A204.1 (cell line): ENCODE results near the gene EEIG2.

Experiments
- FAIRE-seq: peaks from 2 replicates; lab custom pipeline; 2012; peaks lifted over from hg19 to GRCh38; lab: Jason Lieb, UNC

The EEIG2 gene

DNA sequence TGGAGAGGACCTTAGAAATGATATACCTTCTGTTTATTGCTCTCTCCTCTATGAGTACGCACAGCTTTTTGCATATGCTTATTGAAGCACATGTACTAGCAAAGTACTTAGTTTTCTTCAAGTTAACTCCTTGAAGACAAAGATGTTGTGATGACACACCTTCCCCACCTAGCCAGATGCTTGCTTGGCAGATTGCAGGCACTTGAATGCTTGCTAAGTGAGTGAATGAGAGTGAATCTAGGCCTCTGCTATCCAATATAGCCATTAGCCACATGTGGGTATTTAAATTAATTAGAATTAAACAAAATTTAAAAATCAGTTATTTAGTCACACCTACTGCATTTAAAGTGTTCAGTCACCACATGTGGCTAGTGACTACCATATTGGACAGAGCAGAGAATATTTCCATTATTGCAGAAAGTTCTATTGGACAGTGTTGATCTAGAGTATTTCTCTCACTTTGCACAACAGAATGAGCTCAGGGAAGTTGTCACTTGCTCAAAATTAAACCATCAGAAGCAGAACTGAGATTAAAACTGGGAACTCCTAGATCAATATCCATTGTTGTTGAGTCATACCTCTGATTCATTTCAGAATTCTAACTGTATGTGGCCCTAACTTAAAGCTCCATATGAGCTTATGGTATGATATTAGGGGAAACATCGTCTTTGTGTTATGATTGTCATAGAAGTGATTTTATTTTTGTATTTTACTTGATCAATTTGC lies 8.6 kb upstream of the EEIG2 start:
- FAIRE-seq = no peak

- FAIRE-seq = no peak
These were observed 6.0 kb upstream of the EEIG2 start for GRCh38 chr1:108553905-108554304.

DNA sequence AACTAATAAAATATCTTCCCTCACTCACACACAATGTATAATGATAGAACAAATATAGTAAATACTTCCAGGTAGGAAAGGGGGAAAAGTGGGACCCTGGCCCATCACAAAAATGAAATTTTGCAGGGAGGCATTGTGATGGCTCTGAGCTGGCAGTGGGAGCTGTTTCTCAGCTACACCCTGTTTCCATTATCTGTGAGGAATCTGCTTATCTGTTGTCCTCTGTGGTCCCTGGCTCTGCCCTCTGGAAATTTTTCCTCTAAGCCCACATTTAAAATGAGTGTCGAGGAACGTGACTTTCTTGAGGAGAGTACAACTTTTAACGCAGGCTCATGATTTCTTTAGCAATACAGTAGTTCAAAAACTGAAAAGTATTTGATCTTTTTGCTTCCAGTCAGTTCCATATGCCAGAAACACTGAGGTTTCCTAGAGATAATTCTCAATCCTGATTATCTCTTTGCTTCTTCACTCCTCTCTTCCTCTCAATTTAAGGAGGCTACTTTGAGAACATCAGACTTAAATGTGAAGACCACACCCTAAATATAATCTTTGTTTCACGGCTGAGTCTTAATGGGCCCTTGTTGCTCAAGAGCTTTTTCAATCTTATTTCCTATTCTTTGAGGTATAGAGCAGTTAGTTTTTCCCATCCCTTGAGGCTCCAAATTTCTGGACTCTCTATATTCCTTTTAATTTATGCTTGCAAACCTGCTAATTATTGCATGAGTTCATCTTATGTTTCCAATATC lies 5.0 kb upstream of the EEIG2 start:
- no peak for FAIRE-seq

GRCh38 chr1:108556066-108556465 lies 3.8 kb upstream of the EEIG2 start:
- no peak for FAIRE-seq

GRCh38 chr1:108556499-108556898 lies 3.4 kb upstream of the EEIG2 start:
- no peak for FAIRE-seq

DNA sequence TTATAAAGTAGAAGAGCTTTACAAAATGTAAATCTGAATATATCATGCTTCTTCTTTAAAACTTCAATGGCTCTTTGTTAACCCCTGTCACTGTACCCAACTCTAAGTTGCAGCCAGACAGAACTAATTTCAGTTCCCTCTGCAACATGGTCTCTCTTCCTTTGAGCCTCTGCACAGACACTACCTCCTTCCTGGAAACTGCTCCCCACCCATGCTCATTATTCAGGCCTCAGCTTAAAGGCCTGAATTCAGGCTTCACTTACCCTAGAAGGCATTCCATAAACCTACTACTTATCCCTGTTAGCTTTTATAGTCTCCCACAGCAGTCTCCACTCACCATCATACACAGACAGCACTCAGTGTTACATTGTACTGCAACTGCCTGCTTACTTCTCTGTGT lies 2.6 kb upstream of the EEIG2 start:
- FAIRE-seq = no peak

DNA sequence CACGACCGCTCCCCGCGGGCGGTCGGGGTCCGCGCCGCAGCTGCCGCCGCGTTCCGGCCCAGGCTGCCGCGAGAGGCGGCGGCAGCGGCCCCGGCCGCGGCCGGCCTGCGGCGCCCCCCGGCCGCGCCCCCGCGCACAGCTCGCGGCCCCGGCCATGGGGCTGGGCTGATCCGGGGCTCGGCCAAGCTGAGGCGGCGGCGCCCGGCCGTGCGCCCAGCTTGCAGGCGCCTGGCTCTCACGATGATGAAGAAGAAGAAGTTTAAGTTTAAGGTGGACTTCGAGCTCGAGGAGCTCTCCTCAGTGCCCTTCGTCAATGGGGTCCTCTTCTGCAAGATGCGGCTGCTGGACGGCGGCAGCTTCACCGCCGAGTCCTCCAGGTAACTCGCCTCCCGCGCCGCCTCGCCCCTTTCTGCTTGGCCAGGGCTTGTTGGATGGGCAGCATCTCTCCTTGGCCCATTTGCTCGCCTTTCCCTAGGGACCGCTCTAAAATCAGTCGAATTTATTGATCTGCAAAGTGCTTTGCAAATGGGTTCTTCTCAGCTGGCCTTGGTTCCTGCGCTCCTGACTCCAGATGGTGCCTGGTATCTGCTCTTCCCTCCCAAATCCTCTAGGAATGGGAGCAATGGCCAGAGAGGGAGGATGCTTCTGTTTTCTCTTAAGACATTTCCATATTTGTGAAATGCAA lies 431 bp downstream of the EEIG2 start:
- FAIRE-seq = no peak

DNA sequence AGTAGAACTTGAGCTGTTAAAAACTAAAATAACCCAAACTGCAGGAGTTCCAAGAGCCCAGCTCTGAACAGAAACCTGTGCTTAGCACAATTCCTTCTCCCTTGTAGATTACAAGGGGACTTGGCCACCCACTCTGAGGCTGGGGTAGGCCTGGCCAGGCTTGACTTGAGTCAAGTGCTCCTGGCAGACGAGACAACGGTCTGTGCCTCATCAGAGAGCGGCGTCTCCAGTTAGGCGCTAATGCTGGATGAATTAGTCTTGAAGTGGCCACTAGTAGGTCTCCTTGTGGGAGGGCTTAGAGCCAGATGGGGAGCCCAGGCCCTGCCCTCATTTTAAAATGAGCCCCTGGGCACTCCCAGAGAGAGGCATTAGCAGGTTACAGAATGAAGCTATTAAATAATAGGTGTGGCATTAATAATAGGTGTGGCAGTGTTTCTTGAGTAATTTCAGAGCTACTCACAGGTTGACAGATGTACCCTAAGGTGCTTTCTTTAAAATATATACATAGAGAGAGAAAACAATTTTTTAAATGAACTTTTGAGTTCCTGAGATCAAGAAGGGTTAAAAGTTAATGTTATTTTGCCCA lies 1.1 kb downstream of the EEIG2 start:
- no peak for FAIRE-seq

- no peak for FAIRE-seq
These were observed 1.9 kb downstream of the EEIG2 start for GRCh38 chr1:108561689-108562326.

- FAIRE-seq = no peak
These were observed 3.9 kb downstream of the EEIG2 start for GRCh38 chr1:108563808-108564207.

DNA sequence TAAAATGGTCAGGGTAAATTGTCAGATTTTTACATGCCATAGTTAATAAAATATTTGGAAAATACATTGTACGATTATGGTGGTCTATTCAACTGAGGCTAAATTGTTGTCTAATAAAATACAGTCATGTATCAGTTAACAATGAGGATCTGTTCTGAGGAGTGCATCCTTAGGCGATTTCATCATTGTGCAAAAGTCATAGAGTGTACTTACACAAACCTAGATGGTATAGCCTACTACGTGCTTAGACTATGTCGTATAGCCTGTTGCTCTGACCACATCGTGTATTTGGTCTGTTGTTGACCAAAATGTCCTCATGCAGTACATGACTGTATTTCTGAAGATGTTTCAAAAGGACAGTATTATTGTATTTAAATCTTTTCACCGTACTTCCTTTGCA lies 5.2 kb downstream of the EEIG2 start:
- FAIRE-seq = no peak

DNA sequence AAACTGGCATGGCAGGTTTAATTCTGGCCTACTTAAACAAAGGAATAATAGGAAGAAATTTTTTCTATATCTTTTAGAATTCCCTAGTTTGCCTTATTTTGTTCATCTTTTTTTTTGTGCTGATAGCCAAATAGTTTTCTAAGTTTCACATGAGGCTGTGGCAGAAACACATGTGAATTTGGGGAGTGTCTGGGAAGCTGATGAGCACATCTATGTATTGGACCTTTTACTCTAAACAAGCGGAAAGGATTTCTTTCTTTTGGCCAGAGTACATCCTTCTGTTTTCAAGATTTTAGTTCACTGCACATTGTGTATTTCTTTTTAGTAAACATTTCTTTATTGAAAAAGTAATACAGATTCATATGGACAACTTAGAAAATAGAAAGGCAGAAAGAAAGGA lies 5.6 kb downstream of the EEIG2 start:
- no peak for FAIRE-seq

DNA sequence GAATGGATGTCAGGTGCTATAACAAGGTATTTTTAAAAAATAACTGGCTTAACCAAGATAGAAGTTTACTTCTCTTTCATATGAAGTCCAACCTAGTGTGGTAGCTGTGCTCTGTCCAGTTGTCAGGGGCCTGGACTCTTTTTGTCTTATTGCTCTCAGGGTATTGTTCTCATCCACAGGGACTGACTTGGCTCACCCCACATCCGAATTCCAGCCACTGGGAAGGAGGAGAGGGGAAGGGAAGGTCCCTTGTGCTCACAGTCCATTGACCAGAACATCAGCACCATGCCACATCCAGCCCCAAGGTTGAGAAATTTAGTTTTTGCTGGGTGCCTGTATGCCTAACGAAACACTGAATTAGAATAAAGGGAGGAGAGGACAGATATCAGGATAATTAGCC lies 8.7 kb downstream of the EEIG2 start:
- no peak for FAIRE-seq

DNA sequence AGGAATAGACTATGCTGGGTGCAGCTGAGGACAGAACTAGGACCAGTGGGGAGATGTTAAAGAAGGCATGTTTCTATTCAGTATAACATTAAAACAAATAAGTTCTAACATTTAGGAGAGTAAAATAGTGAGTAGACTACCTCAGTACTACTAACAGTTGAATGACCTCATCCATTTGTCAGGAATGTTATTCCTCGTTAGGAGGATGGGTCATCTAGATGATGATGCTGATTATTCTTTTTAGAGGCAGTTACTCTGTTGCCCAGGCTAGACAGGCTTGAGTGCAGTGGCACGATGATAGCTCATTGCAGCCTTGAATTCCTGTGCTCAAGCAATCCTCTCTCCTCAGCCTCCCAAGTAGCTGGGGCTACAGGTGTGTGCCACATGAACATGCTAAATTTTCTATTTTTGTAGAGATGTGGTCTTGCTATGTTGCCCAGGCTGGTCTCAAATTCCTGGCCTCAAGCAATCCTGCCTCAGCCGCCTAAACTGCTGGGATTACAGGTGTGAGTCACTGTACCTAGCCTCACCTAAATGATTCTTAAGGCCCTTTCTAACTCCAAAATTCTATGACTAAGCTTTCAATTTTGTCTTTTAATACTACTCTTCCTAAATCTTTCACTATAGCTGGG lies 9.3 kb downstream of the EEIG2 start:
- FAIRE-seq = no peak

DNA sequence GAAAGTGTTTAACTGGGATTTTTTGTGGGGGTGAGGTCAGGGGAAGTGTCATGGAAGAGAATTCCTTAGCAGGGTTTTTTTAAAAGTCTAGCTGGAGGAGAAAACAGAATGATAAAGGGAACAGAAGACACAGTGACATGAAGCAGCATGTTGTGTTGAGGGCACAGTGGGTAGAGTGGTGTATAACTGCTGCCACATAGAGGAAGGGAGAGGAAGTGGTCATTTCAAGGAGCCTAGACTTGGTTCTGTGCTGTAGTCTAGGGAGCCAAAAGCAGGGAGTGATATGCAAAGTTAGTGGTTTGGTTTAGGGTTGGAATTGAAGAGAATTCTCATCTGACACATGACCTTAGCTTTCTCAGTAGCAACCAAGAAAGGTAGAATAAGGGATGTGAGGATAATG lies 10.2 kb downstream of the EEIG2 start:
- no peak for FAIRE-seq

DNA sequence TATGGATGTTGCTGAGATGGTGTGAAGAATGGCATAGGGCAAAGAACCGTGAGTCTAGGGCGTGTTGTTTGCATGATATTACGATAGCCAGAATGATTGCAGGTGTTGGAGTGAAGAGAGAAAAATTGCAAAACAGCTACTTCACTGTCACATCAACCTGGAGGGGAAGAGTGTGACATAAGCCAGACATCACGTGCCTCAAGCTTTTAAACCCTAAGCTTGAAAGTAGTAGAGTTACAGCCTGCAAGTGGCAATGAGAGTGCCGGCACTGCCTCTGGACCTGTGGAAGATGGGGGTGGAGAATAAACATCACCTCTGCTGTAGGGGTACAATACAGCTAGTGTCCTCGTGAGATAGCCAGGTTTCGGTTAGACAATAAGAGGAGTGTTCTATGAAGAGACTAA lies 11.1 kb downstream of the EEIG2 start:
- no peak for FAIRE-seq

DNA sequence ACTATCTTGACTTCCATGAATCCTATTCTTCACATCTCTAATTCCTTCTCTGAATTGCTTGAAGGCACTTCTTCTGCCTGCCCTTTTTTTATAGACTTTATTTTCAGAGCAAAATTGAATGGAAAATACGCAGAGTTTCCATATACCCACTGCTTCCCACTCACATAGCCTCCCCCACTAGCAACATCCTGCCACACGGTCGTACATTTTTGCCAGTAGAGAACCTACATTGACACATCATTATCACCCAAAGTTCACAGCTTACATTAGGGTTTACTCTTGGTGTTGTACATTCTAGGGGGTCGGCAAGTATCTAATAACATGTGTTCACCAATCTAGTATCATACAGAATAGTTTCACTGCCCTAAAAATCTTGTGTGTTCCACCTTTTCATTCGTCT lies 12.3 kb downstream of the EEIG2 start:
- FAIRE-seq = no peak

GRCh38 chr1:108573183-108573582 lies 13.3 kb downstream of the EEIG2 start:
- no peak for FAIRE-seq

DNA sequence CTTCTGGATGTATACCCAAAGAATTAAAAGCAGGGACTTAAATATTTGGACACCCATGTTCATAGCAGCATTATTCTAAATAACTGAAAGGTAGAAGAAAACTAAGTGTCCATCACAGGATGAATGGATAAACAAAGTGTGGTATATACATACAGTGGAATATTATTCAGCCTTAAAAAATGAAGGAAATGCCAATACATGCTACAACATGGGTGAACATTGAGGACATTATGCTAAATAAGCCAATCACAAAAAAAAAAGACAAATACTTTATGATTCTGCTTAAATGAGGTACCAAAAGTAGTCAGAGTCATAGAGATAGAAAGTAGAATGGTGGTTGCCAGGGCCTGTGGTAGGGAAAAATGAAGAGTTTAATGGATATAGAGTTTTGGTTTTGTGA lies 14.1 kb downstream of the EEIG2 start:
- no peak for FAIRE-seq

GRCh38 chr1:108575375-108575774 lies 15.5 kb downstream of the EEIG2 start:
- FAIRE-seq = no peak

DNA sequence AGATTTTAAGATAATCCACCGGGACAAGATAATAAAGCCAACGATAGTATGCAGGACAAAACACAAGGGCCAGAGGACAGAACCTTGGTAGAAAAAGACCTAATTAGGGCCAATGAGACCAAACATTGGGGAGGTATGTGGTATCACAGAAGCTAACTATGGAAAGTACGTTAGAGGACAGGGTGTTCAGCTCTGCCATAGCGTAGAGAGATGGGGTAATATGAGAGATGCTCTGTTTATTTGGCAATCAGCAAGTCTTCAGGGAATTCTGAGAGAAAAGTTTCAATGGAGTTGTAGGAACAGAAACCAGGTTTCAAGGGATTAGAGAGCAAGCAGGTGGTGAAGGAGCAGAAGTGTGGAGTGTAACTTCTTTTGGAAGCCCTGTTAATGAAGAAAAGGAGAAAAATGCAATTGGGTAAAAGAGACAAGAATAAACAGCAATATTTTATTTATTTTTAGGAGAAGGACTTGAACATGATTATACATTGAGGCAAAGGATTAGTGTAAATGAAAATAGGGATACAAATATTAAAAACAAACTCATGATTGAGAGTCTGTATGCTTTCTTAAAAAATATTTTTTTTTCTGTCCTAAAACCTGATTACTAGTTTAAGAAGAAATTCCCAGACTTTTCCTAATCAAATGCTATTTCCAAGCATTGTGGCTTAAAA lies 24.0 kb downstream of the EEIG2 start:
- no peak for FAIRE-seq

GRCh38 chr1:108584428-108584856 lies 24.5 kb downstream of the EEIG2 start:
- no peak for FAIRE-seq
